ENCODE measurements around the gene MAPKAPK2. TPM values are rescaled to one million over a fixed set of nuclear protein-coding genes. Genes with fewer than 3 reads are reported as not detected.

MAPKAPK2 gene
- total RNA-seq, 1 donor from 2014 or later: 98.8 TPM

GRCh38 chr1:206663832-206664652, 20.7 kb upstream of the MAPKAPK2 start:
- Mint-ChIP-seq H3K36me3 (ENCODE audit: low read depth) (no peaks in the 10 kb centered on the region), H3K4me3 (ENCODE audit: low read depth) (no peak overlapping the region), H3K9me3 (no peaks in the 10 kb centered on the region), H3K4me1 (ENCODE audit: low read depth) (peaks cover 28% of the 10 kb centered on the region), H3K27me3 (ENCODE audit: low read depth) (peaks cover 16% of the 10 kb centered on the region), H3K27ac (no peak overlapping the region)
- intact Hi-C loops (cut with micrococcal nuclease): loop anchor here (1.0 to 10.0 kb wide), 6 partner anchors 30 to 248 kb away; partner anchors contain the start of gene RASSF5
- peak; percentile 54 for DNase-seq (ENCODE audit: low spot score)

GRCh38 chr1:206664740-206665139, 20.0 kb upstream of the MAPKAPK2 start:
- Mint-ChIP-seq H3K27ac (no peak overlapping the region), H3K36me3 (ENCODE audit: low read depth) (no peaks in the 10 kb centered on the region), H3K4me1 (ENCODE audit: low read depth) (peaks cover 28% of the 10 kb centered on the region), H3K27me3 (ENCODE audit: low read depth) (peaks cover 16% of the 10 kb centered on the region), H3K9me3 (no peaks in the 10 kb centered on the region), H3K4me3 (ENCODE audit: low read depth) (no peak overlapping the region)
- intact Hi-C loops (cut with micrococcal nuclease): loop anchor here (1.0 to 10.0 kb wide), 6 partner anchors 30 to 248 kb away; partner anchors contain the start of gene RASSF5
- DNase-seq (ENCODE audit: low spot score): no peak

GRCh38 chr1:206666031-206666561, 18.6 kb upstream of the MAPKAPK2 start:
- Mint-ChIP-seq H3K9me3 (no peaks in the 10 kb centered on the region), H3K4me3 (ENCODE audit: low read depth) (no peak overlapping the region), H3K27ac (no peak overlapping the region), H3K4me1 (ENCODE audit: low read depth) (peaks cover 28% of the 10 kb centered on the region), H3K27me3 (ENCODE audit: low read depth) (peaks cover 20% of the 10 kb centered on the region), H3K36me3 (ENCODE audit: low read depth) (no peaks in the 10 kb centered on the region)
- no peak for DNase-seq (ENCODE audit: low spot score)
- intact Hi-C loops (cut with micrococcal nuclease): loop anchor here (10.0 kb wide), 1 partner anchor 49 kb away; no protein-coding TSS in a partner anchor

- intact Hi-C loops (cut with micrococcal nuclease): loop anchor here (10.0 kb wide), 1 partner anchor 48 kb away; no protein-coding TSS in a partner anchor
- Mint-ChIP-seq H3K27ac (no peak overlapping the region), H3K27me3 (ENCODE audit: low read depth) (peaks cover 20% of the 10 kb centered on the region), H3K4me1 (ENCODE audit: low read depth) (peaks cover 25% of the 10 kb centered on the region), H3K9me3 (no peaks in the 10 kb centered on the region), H3K4me3 (ENCODE audit: low read depth) (no peak overlapping the region), H3K36me3 (ENCODE audit: low read depth) (no peaks in the 10 kb centered on the region)
- DNase-seq (ENCODE audit: low spot score): no peak
Measured at GRCh38 chr1:206666954-206667665, 17.6 kb upstream of the MAPKAPK2 start.

- Mint-ChIP-seq H3K4me3 (ENCODE audit: low read depth) (no peak overlapping the region), H3K36me3 (ENCODE audit: low read depth) (no peaks in the 10 kb centered on the region), H3K9me3 (no peaks in the 10 kb centered on the region), H3K27me3 (ENCODE audit: low read depth) (peaks cover 14% of the 10 kb centered on the region), H3K4me1 (ENCODE audit: low read depth) (peaks cover 16% of the 10 kb centered on the region), H3K27ac (no peak overlapping the region)
- DNase-seq (ENCODE audit: low spot score): no peak
- intact Hi-C loops (cut with micrococcal nuclease): loop anchor here (10.0 kb wide), 1 partner anchor 46 kb away; no protein-coding TSS in a partner anchor
Measured at GRCh38 chr1:206668351-206668750, 16.4 kb upstream of the MAPKAPK2 start.

GRCh38 chr1:206668874-206669410, 15.8 kb upstream of the MAPKAPK2 start:
- no peak overlapping the region for H3K27ac Mint-ChIP-seq
- intact Hi-C loops (cut with micrococcal nuclease): loop anchor here (10.0 kb wide), 1 partner anchor 46 kb away; no protein-coding TSS in a partner anchor
- H3K4me3 Mint-ChIP-seq (ENCODE audit: low read depth): no peak overlapping the region
- no peak for DNase-seq (ENCODE audit: low spot score)
- H3K9me3 Mint-ChIP-seq: no peaks in the 10 kb centered on the region
- no peaks in the 10 kb centered on the region for H3K36me3 Mint-ChIP-seq (ENCODE audit: low read depth)
- peaks cover 10% of the 10 kb centered on the region for H3K27me3 Mint-ChIP-seq (ENCODE audit: low read depth)
- peaks cover 16% of the 10 kb centered on the region for H3K4me1 Mint-ChIP-seq (ENCODE audit: low read depth)

GRCh38 chr1:206672011-206672688, 12.6 kb upstream of the MAPKAPK2 start:
- Mint-ChIP-seq H3K4me1 (ENCODE audit: low read depth) (peaks cover 11% of the 10 kb centered on the region), H3K9me3 (no peaks in the 10 kb centered on the region), H3K27me3 (ENCODE audit: low read depth) (peaks cover 4% of the 10 kb centered on the region), H3K36me3 (ENCODE audit: low read depth) (no peaks in the 10 kb centered on the region), H3K27ac (no peak overlapping the region), H3K4me3 (ENCODE audit: low read depth) (no peak overlapping the region)
- DNase-seq (ENCODE audit: low spot score): no peak
- intact Hi-C loops (cut with micrococcal nuclease): no loop called here

- Mint-ChIP-seq H3K27ac (no peak overlapping the region), H3K4me1 (ENCODE audit: low read depth) (peaks cover 5% of the 10 kb centered on the region), H3K36me3 (ENCODE audit: low read depth) (no peaks in the 10 kb centered on the region), H3K9me3 (no peaks in the 10 kb centered on the region), H3K27me3 (ENCODE audit: low read depth) (peaks cover 4% of the 10 kb centered on the region), H3K4me3 (ENCODE audit: low read depth) (no peak overlapping the region)
- intact Hi-C loops (cut with micrococcal nuclease): no loop called here
- no peak for DNase-seq (ENCODE audit: low spot score)
Measured at GRCh38 chr1:206672844-206673758, 11.6 kb upstream of the MAPKAPK2 start.

GRCh38 chr1:206674236-206674635, 10.5 kb upstream of the MAPKAPK2 start:
- no peaks in the 10 kb centered on the region for H3K36me3 Mint-ChIP-seq (ENCODE audit: low read depth)
- no peak overlapping the region for H3K4me3 Mint-ChIP-seq (ENCODE audit: low read depth)

GRCh38 chr1:206674745-206675175, 9.9 kb upstream of the MAPKAPK2 start:
- Mint-ChIP-seq H3K27ac (no peak overlapping the region), H3K4me1 (ENCODE audit: low read depth) (peaks cover 11% of the 10 kb centered on the region), H3K27me3 (ENCODE audit: low read depth) (peaks cover 4% of the 10 kb centered on the region), H3K36me3 (ENCODE audit: low read depth) (no peaks in the 10 kb centered on the region), H3K4me3 (ENCODE audit: low read depth) (no peak overlapping the region), H3K9me3 (no peaks in the 10 kb centered on the region)
- intact Hi-C loops (cut with micrococcal nuclease): no loop called here
- no peak for DNase-seq (ENCODE audit: low spot score)

More at GRCh38 chr1:206674236-206674635, 10.5 kb upstream of the MAPKAPK2 start:
- DNase-seq (ENCODE audit: low spot score): no peak
- intact Hi-C loops (cut with micrococcal nuclease): no loop called here
- H3K4me1 Mint-ChIP-seq (ENCODE audit: low read depth): peaks cover 7% of the 10 kb centered on the region
- H3K9me3 Mint-ChIP-seq: no peaks in the 10 kb centered on the region
- H3K27me3 Mint-ChIP-seq (ENCODE audit: low read depth): peaks cover 4% of the 10 kb centered on the region
- H3K27ac Mint-ChIP-seq: no peak overlapping the region

GRCh38 chr1:206676499-206676898, 8.2 kb upstream of the MAPKAPK2 start:
- Mint-ChIP-seq H3K36me3 (ENCODE audit: low read depth) (no peaks in the 10 kb centered on the region), H3K27ac (no peak overlapping the region), H3K9me3 (no peaks in the 10 kb centered on the region), H3K4me3 (ENCODE audit: low read depth) (no peak overlapping the region), H3K27me3 (ENCODE audit: low read depth) (no peaks in the 10 kb centered on the region), H3K4me1 (ENCODE audit: low read depth) (peaks cover 24% of the 10 kb centered on the region)
- intact Hi-C loops (cut with micrococcal nuclease): no loop called here
- no peak for DNase-seq (ENCODE audit: low spot score)
